ENCODE results near the gene CLEC16A. TPM values are rescaled to one million over a fixed set of nuclear protein-coding genes. Genes with fewer than 3 reads are reported as not detected.

The CLEC16A gene
- total and polyA plus RNA-seq, 4 donors, result 14.3 to 44.4 (median 26.4) TPM

DNA sequence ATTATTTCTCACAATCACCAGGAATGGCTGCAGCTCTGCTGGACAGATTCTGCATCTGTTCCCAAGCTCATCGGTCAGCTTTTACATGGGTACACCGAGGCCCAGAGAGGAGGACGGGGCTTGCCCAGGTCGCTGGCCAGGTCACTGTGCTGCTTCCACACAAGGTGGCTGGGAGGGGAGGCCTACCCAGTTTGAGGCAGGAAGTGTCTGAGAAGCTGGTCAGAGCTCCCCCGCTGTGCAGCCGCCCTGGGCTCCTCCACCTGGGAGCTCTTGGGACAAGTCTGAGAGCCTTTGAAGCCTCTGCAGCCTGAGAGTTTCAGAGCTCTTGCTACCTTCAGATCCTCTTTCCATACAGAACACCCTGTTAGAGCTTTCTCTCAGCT lies 143.3 kb downstream of the CLEC16A start:
- no peak overlapping the region for H3K27ac ChIP-seq (ENCODE audit: low read depth in 1 of 2, low read length in 1 of 2)
- 90 to 95% methylated on average over 6 of the region's 6 CpGs for WGBS, 2 donors
- ATAC-seq (ENCODE audit: insufficient read depth, low FRiP score), result no peak
- no peaks in the 10 kb centered on the region for H3K9me3 ChIP-seq (ENCODE audit: control insufficient read depth in 4 of 4, insufficient read depth in 3 of 4, low read length in 3 of 4)
- TF ChIP-seq, protein P1, sequence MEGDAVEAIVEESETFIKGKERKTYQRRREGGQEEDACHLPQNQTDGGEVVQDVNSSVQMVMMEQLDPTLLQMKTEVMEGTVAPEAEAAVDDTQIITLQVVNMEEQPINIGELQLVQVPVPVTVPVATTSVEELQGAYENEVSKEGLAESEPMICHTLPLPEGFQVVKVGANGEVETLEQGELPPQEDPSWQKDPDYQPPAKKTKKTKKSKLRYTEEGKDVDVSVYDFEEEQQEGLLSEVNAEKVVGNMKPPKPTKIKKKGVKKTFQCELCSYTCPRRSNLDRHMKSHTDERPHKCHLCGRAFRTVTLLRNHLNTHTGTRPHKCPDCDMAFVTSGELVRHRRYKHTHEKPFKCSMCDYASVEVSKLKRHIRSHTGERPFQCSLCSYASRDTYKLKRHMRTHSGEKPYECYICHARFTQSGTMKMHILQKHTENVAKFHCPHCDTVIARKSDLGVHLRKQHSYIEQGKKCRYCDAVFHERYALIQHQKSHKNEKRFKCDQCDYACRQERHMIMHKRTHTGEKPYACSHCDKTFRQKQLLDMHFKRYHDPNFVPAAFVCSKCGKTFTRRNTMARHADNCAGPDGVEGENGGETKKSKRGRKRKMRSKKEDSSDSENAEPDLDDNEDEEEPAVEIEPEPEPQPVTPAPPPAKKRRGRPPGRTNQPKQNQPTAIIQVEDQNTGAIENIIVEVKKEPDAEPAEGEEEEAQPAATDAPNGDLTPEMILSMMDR (IDR thresholded peaks at IDR 0.05; ENCODE audit: control extremely low read depth, extremely low read depth), result no peak
- no peak for DNase-seq
- H3K4me1 ChIP-seq (ENCODE audit: control insufficient read depth in 5 of 5, insufficient read depth in 5 of 5, low read length in 5 of 5), result peaks cover 0 to 77% (median 41%) of the 10 kb centered on the region in 5 donors
- H3K9ac ChIP-seq (ENCODE audit: insufficient read depth in 1 of 2, low read length in 2 of 2), result no peak overlapping the region
- peaks cover 0 to 17% (median 0%) of the 10 kb centered on the region in 4 donors for H3K36me3 ChIP-seq (ENCODE audit: control insufficient read depth in 4 of 4, insufficient read depth in 4 of 4, low read length in 4 of 4)
- no peak overlapping the region for H3K4me3 ChIP-seq
- H3K27me3 ChIP-seq (ENCODE audit: control insufficient read depth in 3 of 3, insufficient read depth in 3 of 3, low read length in 2 of 3), result no peaks in the 10 kb centered on the region

DNA sequence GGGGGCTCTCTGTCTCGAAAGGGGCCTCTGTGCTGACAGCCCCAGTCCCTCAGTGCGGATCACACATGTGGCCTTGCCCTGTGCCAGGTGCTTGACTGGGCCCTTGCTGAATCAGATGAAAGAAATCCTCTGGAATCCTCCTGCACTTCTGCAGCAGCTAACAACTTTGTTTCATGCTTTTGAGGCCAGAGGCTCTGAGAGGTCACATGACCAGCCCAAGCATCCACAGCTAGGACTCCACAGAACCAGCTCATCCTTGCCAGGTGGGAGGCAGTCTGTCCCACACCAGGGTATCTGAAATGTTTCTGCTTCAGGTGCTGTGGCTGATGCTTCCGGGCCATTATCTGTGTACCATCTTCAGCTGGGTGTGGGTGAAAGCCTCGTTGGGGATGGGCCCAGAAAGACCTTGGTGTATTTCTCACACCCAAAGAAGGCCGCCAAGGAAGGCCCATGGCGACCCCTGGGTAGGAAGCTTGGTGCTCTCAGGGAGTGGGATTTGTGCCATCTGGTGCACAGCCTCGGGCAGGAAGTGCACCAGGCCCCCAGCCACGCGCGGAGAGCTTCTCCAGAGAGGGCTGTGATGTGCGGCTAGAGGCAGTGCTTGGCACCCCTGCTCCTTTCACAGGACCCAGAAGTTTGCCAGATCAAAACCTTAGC lies 143.8 kb downstream of the CLEC16A start:
- H3K27ac ChIP-seq (ENCODE audit: low read depth in 1 of 2, low read length in 1 of 2), result no peak overlapping the region
- no peaks in the 10 kb centered on the region for H3K9me3 ChIP-seq (ENCODE audit: control insufficient read depth in 4 of 4, insufficient read depth in 3 of 4, low read length in 3 of 4)
- TF ChIP-seq, protein P1 (IDR thresholded peaks at IDR 0.05; ENCODE audit: control extremely low read depth, extremely low read depth), result no peak
- no peak overlapping the region for H3K4me3 ChIP-seq
- DNase-seq, result no peak
- 69 to 83% methylated on average over 11 of the region's 11 CpGs for WGBS, 2 donors
- ATAC-seq (ENCODE audit: insufficient read depth, low FRiP score), result no peak
- H3K27me3 ChIP-seq (ENCODE audit: control insufficient read depth in 3 of 3, insufficient read depth in 3 of 3, low read length in 2 of 3), result no peaks in the 10 kb centered on the region
- peaks cover 0 to 17% (median 0%) of the 10 kb centered on the region in 4 donors for H3K36me3 ChIP-seq (ENCODE audit: control insufficient read depth in 4 of 4, insufficient read depth in 4 of 4, low read length in 4 of 4)
- no peak overlapping the region for H3K9ac ChIP-seq (ENCODE audit: insufficient read depth in 1 of 2, low read length in 2 of 2)
- H3K4me1 ChIP-seq (ENCODE audit: control insufficient read depth in 5 of 5, insufficient read depth in 5 of 5, low read length in 5 of 5), result peaks cover 0 to 78% (median 45%) of the 10 kb centered on the region in 5 donors

DNA sequence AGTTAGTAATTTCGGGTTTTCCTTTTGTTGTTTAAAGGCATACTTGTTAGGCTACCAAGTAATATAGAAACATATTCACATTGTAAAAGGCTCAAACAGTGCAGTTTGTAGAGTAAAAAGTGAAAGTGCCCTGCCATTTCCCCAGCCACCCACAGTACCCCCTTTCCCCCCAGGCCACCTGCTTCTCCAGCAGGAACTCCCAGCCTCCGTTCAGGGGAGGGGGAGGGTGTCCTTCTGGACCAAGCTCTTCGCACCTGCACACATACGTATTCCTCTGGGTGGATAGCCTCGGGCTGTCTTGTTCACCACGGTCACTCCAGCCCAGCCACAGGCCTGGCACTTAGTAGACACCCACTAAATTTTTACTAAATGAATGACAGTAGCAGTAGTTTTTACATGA lies 144.5 kb downstream of the CLEC16A start:
- DNase-seq (no peak), ATAC-seq (ENCODE audit: insufficient read depth, low FRiP score) (no peak)
- Histone ChIP-seq H3K9me3 (ENCODE audit: control insufficient read depth in 4 of 4, insufficient read depth in 3 of 4, low read length in 3 of 4) (no peaks in the 10 kb centered on the region), H3K4me1 (ENCODE audit: control insufficient read depth in 5 of 5, insufficient read depth in 5 of 5, low read length in 5 of 5) (peaks cover 0 to 82% (median 51%) of the 10 kb centered on the region in 5 donors), H3K36me3 (ENCODE audit: control insufficient read depth in 4 of 4, insufficient read depth in 4 of 4, low read length in 4 of 4) (peaks cover 0 to 14% (median 0%) of the 10 kb centered on the region in 4 donors), H3K4me3 (no peak overlapping the region), H3K9ac (ENCODE audit: insufficient read depth in 1 of 2, low read length in 2 of 2) (no peak overlapping the region), H3K27me3 (ENCODE audit: control insufficient read depth in 3 of 3, insufficient read depth in 3 of 3, low read length in 2 of 3) (no peaks in the 10 kb centered on the region), H3K27ac (ENCODE audit: low read depth in 1 of 2, low read length in 1 of 2) (no peak overlapping the region)
- 74 to 81% methylated on average over 6 of the region's 6 CpGs for WGBS, 2 donors
- TF ChIP-seq, protein P1 (IDR thresholded peaks at IDR 0.05; ENCODE audit: control extremely low read depth, extremely low read depth), result no peak

Data from lung (tissue), 12 donors.